GM21390 (cell line): ENCODE results near the gene MGAT5B.
"Not testable (repeated sequence)": the region's sequence is repeated elsewhere in the genome, so short reads cannot be mapped to it uniquely, and the experiment has no call there.

Experiments
- ATAC-seq: cut with Tn5 transposase; IDR thresholded peaks from one replicate; pipeline ENCODE4 v1.9.1; 2021; ENCODE audit not compliant: unreplicated experiment

Gene MGAT5B

DNA sequence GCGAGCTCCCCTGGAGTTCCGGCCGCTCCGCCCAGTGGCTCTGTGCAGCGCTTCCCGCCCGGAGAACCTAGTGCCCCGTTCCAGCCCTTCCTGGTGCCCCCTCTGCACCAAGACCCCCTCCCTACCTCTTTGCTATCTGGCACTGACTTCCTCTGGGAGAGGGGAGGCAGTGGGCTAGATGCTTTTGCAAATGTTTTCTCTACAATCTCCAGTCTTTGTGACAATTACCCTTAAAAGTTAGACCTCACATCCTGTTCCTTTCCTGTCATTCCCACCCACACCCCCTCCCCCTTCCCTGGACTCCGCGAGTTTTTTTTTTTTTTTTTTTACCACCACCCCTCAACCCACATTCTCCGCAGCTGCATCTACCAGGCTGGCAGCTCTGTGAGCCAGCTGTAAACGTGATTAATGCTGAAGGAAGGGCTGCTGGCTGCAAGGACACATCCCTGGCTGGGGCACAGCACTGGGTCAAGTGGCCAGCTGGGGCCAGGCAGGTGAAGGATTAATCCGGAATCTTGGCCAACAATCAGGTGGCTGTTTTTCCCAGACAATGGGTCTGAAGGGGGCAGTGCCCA, 101.5 kb downstream of the MGAT5B start:
- no peak for ATAC-seq

DNA sequence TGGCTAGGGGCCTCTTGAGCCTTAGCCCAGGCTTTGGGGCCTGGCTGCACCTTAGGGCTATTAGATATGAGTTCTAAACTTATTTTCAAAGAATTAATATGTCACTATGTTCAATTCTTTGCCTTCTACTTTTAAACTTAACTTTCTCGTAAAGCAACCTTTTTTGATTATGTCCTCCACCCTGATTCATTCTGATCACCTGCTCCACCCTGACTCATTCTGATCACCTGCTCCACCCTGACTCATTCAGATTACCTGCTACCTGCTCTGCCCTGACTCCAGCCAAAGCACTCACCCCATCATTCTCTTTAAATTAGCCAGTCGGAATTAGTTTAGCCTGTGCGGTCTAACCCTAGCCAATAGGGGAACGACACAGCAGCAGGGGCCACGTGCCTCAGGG, 102.0 kb downstream of the MGAT5B start:
- ATAC-seq: not testable (repeated sequence)

DNA sequence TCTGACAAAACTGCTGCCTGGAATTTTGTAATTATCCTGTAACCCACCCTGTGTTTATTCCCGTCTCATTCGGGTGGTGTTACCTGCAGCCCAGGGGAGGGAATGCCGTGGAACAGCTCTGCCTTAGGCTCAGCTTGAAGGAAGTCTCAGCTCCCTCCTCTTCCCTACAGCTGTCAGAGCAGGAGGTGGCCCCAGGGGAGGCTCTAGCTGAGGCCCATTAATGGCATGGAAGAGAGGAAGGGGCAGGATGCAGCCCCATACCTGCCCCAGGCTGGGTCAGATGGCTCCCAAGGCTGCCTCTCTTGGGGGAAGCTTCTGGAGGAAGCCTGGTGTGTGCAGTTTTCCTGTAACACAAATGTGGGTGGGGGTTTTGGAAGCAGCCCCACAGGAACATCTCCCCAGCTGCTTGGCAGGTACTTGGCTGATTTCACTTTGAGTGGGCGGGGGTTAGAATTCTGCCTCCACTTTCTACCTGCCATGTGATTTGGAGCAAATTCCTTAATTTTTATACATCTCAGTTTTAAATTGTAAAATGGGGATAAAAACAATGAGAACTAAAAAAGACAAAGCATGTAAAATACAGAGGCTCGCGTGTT, 103.9 kb downstream of the MGAT5B start:
- no peak for ATAC-seq

DNA sequence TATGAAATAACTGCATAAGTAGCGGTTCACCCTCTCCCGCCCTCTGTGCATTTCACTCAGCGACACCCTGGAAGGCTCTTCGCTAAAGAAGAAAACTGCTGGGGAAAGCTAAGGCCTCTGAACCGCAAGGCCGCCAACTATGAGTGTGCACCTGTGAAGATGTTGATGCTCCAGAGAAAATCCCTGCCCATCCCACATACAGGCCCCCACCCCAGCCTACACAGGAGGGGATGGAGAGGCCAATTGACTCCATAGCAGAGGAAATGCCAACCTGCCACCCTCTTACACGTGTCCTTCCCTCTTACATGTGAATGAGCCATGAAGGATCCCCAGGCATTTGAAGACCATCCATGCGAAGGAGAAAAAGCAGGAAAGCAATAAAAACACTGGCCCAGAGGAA, 104.8 kb downstream of the MGAT5B start:
- ATAC-seq: no peak

DNA sequence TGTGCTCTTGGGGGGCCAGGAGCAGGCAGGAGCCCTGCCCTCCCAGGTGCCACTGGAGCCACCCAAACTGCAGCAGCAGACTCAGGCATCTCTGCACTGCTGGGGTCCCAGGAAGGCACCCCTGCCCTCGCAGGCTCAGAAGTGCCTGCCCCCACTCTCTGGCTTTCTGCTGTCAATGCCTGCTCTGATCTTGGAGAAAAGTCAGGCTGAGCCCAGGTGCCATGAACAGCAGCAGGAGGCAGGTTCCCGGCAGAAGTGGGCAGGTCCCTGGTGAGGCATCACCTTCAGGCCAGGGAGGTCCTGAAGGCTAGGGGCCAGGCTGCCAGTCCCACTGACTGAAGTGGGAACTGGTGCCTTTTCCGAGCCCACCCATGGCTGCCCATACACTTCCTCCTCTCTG, 106.5 kb downstream of the MGAT5B start:
- ATAC-seq: no peak

DNA sequence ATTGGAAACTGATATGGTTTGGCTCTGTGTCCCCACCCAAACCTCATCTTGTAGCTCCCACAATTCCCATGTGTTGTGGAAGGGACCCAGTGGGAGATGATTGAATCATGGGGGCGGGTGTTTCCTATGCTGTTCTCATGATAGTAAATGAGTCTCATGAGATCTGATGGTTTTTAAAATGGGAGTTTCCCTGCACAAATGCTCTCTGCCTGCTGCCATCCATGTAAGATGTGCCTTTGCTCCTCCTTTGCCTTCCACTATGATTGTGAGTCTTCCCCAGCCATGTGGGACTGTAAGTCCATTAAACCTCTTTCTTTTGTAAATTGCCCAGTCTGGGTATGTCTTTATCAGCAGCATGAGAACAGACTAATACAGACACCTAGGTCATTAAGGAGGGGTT, 109.8 kb downstream of the MGAT5B start:
- not testable (repeated sequence) for ATAC-seq

DNA sequence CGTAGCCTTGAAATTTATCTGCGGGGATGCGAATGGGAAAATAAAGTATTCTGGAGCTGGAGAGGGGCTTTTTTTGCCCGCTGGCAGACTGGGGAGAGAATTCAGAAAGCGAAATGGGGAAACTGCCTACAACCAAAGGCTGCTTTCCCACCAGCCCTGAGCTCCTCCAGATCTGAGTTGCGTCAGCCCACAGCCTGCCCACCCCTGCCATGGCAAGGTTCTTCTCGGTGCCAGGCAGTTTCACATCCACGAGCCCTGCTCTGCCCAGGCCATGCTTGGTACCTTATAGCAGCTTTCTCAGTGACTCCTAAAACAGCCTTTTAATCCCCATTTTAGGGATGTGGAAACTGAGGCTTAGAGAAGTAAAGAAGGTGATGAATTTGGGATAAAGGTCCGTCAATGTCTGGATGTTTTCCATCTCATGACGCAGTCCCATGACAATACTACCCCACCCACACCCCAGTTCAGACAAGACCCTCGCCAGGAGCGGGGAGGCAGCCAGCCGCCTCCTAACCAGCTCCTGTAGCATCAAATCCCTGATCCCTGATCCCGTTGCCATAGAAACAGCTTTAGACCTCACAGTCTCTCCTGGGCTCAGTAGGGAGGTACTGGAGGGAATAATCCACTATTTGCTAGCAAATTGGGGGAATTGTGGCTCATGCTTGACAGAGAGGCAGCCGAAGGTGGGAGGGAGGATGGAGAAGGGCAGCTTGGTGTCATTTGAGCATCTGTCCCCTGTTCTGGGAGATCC, 113.5 kb downstream of the MGAT5B start:
- ATAC-seq: no peak

DNA sequence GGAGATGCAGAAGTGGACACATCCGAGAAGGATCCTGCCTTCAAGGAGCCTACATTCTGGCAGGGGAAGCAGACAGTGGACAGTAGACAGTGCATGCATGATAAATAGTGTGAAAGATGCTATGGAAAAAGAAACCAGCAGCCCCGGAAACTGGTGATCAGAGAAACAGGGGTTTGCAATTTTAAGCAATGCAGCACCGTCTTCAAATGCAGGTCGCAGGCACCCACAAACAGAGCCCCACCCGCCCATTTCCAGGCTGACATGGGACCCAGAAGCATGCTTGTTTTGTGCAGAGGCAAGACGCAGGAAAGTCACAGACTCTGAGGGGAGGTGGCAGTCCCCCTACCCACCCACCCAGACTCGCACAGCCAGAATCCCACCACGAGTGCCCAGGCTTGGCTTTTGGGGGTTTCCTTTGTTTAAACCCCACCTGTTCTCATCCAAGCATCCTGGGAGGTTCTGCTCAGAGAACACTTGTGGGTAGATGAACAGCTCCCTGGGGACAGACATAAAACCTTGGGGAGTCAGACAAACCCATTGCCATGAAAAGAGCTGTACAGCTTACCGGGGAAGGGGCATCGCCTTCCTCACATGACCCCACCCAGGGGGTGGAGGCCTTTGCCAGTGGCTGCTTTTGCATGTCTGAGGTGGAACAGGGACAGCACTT, 114.3 kb downstream of the MGAT5B start:
- ATAC-seq: no peak

DNA sequence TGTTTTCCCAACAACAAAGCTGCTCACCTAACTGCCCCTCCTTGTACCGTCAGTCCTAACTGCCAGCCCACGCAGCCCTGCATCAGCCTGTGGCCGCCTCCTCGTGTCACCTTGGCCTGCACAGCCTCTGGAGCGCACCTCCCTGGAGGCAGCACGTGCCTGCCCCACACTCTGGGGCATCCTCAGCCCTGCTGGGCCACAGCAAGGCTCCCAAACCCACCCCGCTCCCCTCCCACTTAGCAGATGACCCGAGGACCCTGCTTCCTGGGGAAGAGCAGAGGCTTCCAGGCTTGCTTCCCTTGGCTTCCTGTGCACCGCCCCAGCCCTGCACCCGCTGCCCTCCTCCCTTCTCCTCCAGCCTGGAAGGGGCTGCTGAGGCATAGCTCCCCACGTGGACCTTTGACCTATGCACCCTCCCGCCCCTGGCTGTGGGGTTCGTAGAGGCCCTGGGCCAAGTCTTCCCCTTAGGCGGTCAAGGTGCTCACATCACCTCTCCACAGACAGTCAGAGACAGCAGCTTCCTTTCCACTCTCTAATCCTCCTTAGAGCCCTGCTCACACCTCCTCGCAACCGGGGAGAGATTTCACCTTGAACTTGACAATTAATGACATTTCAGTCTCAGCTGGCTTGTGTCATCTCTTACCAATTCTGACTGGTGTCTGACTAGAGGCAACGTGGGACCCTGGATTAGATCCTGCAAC, 115.0 kb downstream of the MGAT5B start:
- ATAC-seq: no peak

DNA sequence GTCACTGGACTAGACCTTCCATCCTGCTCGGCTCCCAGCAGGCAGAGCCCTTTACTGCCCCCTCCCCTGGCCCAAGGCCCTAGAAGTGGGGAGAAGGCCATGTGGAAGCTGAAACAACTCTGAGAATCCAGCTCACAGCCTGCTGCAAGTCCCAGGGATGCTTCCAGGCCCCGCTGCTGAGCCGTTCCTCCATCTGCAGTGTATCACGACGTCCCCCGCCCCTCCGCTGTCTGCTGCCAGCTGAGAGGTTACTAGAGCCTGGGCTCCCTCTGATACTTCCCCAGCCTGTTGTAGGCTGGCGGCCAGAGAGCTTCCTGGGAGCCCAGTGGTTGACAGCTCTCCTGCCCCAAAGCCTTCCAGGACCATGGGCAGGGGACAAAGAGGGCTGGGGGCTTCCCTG, 118.2 kb downstream of the MGAT5B start:
- ATAC-seq: no peak

DNA sequence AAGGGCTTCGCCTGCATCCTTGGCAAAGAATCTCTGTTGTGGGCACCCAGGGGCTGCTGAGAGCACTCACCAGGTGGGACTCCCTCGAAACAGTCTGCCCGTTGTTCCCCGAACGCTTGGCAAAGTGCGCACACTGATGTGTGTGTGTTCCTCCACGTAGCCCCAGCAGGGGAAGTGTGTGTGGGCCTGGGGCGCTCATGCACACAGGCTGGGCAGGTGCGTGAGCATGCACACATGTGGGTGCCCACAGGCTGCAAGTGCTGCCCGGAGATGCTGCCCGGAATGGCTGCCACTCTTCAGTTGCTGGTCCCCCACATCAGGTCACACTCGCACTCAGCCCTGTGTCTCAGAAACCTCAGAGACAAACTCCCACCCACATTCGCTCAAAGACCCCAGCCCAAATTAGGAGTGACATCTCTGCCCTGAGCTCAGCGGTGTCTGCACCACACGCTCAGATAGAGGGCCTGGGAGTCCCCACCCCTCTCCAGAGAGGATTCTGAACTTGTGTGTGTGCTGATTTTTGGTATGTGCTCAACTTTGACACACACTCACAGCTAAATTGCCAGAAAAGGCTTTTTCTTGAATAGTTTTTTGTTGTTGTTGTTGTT, 119.4 kb downstream of the MGAT5B start:
- ATAC-seq: no peak

DNA sequence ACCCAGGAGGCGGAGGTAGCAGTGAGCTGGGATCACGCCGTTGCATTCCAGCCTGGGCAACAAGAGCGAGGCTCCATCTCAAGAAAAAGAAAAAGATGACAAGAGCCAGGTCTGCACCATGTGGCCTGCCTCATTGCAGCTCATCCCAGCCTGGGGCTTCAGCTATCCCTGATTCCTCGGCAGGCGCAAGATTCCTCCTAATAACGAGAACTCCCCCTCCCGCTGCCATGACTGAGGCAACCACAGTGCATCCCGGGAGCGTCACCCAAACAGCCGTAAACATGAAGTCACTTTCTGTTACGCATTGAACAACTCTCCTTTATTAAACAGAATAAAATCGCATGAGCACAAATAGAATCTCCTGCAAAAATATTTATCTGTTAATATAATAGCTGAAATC, 120.6 kb downstream of the MGAT5B start:
- ATAC-seq: no peak

DNA sequence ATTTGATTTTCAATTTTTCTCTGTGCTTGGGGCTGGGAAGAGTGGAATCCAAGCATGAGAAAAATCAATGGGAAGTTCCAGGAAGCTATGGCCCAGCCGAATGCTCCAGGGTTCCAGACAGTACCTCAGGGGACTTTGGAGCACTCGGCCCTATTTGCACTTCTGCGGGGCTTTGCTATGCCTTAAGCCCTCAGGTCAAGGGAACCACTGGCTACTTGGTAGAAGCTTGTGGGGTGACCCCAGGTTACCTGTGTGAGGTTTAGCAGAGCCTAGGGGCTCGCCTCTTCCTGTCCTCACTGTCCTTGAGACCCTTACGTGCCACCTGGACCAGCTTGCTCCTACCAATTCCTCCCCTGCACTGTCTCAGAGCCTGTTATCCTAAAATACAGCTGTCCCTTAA, 121.3 kb downstream of the MGAT5B start:
- ATAC-seq: no peak

DNA sequence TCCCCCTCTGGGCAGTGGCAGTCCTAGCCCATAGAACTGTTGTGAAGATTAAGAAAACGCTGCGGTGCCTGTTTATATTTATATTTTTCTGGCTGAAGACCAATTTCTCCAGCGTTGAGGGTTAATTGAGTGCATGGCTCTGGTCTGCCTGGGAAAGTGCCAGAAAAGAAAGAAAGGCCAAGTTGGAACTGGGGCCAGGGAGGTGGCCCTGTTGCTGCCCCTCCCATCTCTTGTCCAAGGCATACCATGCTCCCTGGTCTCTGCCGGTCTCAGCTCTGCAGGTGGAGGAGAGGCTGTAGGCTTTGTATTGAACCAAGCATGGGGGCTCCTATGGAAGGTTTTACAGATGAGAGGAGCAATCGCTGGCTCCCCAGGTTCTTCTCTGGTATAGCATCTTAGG, 124.7 kb downstream of the MGAT5B start:
- ATAC-seq: no peak

DNA sequence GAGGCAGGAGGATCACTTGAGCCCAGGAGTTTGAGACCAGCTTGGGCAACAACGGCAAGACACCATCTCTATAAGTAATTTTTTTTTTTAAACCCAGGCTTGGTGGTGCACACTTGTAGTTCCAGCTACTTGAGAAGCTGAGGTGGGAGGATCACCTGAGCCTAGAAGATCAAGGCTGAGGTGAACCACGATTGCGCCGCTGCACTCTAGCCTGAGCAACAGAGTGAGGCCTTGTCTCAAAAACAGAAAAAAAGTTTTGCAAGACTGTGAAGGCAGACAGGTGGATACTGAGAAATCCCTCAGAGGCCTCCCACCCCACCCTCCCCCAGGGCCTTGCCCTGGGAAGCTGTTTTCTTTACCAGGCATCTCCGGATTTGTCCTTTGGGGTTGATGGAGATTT, 125.4 kb downstream of the MGAT5B start:
- no peak for ATAC-seq

DNA sequence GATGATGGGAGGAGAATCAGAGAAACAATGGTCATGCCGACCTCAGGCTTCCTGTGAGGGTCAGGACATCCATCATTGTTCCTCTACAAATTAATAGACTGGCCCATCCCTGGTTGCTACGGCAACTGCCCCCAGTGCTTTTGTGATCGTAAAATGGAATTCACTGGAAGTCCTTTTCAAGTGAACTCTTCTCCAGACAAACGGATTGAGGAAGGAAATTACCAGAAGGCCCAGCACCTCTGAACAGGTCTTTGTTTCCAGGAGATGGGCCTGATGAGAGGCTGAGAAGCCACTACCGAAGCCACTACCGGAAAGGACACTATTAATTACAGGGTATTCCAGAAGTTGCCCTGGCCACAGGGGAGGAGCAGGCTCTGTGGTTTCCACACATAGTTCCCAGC, 126.0 kb downstream of the MGAT5B start:
- ATAC-seq: no peak

DNA sequence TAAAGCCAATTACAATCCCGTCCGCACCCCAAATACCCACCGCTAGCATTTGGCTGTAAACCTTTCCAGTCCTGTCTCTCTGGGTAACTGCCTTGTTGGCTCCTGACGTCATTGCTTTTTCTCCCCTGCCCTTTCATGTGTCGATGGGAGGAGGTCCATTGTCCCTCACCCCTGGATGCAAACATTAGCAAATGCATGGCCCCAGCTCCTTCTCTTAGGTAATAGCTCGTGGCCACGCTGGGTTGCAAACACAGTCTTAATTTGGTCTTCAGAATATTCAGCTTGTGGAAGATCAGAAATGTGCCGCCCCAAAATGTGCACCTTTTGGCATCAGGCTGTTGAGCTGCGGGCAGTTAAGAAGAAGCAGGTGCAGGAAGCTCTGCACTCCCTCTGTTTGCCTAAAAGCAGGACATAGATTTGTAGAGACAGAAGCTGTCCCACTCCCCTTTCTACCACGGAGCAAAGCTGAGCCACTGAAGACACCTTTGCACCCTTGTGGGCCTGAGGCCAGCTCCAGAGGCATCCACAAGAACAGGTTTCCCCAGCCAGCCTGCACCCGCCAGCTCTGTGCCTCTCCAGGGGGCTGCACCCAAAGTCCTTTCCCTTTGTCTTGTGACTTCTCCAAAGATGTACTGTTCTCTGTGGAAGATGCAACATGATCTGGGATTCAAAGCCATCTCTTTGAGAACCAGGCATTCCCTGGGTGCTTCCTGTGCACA, 127.3 kb downstream of the MGAT5B start:
- no peak for ATAC-seq

DNA sequence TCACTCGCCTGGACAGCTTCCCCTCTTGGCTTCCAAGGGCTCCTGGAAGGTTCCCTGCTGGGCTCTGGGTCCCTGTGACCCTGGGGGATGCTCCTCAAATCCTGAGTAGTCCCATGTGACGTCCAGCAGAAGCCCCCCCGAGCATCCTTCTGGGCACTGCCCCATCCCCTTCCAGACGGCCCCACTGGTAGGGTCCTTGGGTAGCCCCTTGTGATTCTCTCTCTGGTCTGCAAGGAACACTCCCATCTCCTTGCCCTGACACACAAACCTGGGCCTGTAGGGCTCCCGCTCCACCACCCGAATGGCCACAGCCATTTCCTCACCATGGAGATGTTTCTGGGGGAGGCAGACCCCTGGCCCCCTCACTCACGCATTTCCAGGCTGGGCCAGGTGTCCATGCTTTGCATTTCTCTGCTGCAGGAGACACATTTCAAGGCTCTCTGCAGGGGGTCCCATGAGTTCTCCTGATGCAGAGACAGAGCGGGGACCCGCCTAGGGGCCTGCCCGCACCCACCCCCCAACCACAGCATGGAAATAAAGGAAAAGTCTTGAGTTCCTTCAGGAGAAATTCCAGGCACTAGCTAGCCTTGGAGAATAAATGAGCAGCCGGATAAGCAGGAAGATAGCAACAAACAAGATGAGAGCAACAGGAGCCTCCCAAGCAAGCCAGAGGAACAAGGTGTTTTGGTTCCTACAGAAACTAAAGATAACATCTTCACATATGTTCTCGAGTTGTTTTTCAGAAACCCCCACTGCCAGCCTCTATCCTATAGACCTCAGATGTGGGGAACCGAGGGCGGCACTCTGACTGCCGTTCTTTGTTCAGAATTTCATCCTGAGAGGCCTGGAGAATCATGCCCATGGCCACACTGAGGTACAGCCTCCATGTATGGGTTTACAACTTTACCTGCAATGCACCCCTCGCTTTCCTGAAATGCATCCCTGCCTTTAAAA, 128.8 kb downstream of the MGAT5B start:
- no peak for ATAC-seq

DNA sequence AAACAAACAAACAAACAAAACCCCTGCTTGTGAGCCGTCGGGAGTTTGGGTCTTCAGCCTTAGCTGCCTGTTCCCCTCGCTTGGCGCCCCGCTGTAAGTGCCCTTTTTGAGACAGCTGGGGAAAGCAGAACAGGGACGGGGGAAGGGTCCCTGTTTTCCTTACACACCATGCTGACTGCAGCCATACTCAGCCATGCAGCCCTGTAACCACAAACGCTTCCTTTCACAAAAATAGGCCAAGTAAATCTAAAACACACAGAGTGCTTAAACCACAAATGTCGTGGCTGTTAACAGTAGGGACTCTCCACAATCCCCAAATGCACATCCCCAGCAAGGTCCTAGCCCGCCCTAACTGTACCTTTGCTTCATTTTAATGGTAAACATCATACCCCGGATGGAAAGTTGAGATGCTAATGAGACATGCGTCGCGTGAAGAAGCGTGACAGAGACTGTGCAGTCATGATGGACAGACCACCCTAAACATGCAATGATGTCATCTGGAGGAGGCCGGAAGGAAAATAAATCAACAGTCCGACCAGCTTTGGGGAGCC, 129.9 kb downstream of the MGAT5B start:
- ATAC-seq: no peak
